Thyroid gland (tissue), 4 donors: ENCODE measurements around the gene SLC6A3. TPM values are rescaled to one million over a fixed set of nuclear protein-coding genes. Genes with fewer than 3 reads are reported as not detected.

Experiments used
- total RNA-seq, 4 donors: library from RNA; depleted of rRNA; stranded (reverse); fragments of >200 nt; gene quantifications; one replicate each; pipeline ENCODE4 v1.2.3, GENCODE V29; 2016

SLC6A3 gene
- total RNA-seq, 4 donors from 2014 or later: 0.54 to 0.67 (median 0.54) TPM; not detected in 1

Other genes starting within 250 kb of the SLC6A3 start
- gene SLC6A19, start 243.8 kb downstream of the SLC6A3 start, total RNA-seq: not detected
- gene SLC6A18, start 220.1 kb downstream of the SLC6A3 start, total RNA-seq: not detected
- not detected for gene TERT, start 150.4 kb downstream of the SLC6A3 start, total RNA-seq
- 100 to 1,000 TPM; 149 to 215 (median 179) TPM for gene CLPTM1L, start 100.3 kb downstream of the SLC6A3 start, total RNA-seq
- 10 to 100 TPM; 30.9 to 35.7 (median 33.3) TPM for gene LPCAT1, start 78.5 kb upstream of the SLC6A3 start, total RNA-seq